Measurements from ENCODE around the gene FHAD1. TPM values are rescaled to one million over a fixed set of nuclear protein-coding genes. Genes with fewer than 3 reads are reported as not detected.

The FHAD1 gene
- total and polyA plus RNA-seq, 9 of the 15 experiments (the other 6 are each of a cell fraction or from before 2014, with no cell fraction given): 0.32 to 2.1 (median 1.5) TPM; not detected in 1

DNA sequence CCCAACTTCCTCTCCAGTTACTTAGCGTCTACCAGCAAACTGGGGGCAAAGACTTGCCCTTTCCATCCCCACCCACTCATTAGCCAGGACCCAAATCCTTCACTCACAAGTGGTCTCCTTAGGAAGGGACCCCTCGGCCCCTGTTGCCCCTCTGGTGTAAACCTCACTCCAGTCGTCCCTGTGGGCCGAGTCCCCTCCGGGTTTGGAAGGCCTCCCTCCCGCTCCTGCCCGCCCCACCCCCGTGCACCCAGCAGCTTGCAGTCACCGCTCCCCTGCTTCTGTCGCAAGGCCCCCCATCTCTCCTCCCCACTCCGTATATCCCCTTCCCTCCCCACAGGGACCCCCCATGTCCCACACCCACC is 163.8 kb downstream of the FHAD1 start:
- BruUV-seq (replicated peaks): no TSS peak
- H3K36me3 ChIP-seq (ENCODE audit: control insufficient read depth, insufficient read depth, low read length): peaks cover 31% of the 10 kb centered on the region
- DNase-seq (ENCODE audit: extremely low read depth in 1 of 4, low spot score in 3 of 4) (no peak), ATAC-seq (no peak), FAIRE-seq (no peak)
- H3K4me1 ChIP-seq (replicated peaks in 1 of 2; ENCODE audit: control insufficient read depth in 2 of 2, insufficient read depth in 2 of 2, low read length in 2 of 2): peaks cover 25 to 50% of the 10 kb centered on the region in 2 experiments
- in situ Hi-C loops (cut with MboI) (no loop called here), intact Hi-C loops (cut with micrococcal nuclease) (no loop called here)
- H3K27me3 ChIP-seq (ENCODE audit: control insufficient read depth in 2 of 2, insufficient read depth in 2 of 2, low read length in 2 of 2): peaks cover 3 to 6% of the 10 kb centered on the region in 2 experiments; a peak in 4 of 5 replicates
- CTCF ChIA-PET (ENCODE audit: low intra/inter-chr PET ratio): no interaction called here
- TF ChIP-seq ZNF561 (CRISPR knock-in tag; conservative IDR thresholded peaks at IDR 0.05) (no peak), EGR1 (conservative IDR thresholded peaks at IDR 0.05) (peak; percentile 38), RBFOX2 (IDR thresholded peaks at IDR 0.05; ENCODE audit: low read depth, low read length) (peak; percentile 26; the same call in 1 of the 2 replicates), TARDBP (IDR thresholded peaks at IDR 0.05) (no peak), TCF3 (CRISPR knock-in tag; IDR thresholded peaks at IDR 0.05) (no peak), ELF1 (tag; IDR thresholded peaks at IDR 0.05) (no peak)
- H3K9ac ChIP-seq (ENCODE audit: insufficient read depth in 1 of 2, low read depth in 2 of 2, low read length in 2 of 2): peak overlapping the region; percentile 64 to 95; a peak in 3 of 4 replicates
- H3K4me3 ChIP-seq: peak overlapping the region; percentile 87
- peak overlapping the region; percentile 74; the same call in 1 of the 3 replicates for H3K27ac ChIP-seq (ENCODE audit: extremely low read depth, low read depth, low read length)
- H3K79me2 ChIP-seq (ENCODE audit: control insufficient read depth, insufficient read depth, low read length): peaks cover 29% of the 10 kb centered on the region
- no peaks in the 10 kb centered on the region for H3K9me1 ChIP-seq (ENCODE audit: control insufficient read depth, insufficient read depth, low read length)
- peak overlapping the region; percentile 82 for H3K4me2 ChIP-seq (ENCODE audit: insufficient read depth, low read length)
- H3K9me3 ChIP-seq (replicated peaks; ENCODE audit: control insufficient read depth, insufficient read depth, low read depth, low read length): no peaks in the 10 kb centered on the region
- peaks cover 11% of the 10 kb centered on the region for H4K20me1 ChIP-seq (replicated peaks; ENCODE audit: control insufficient read depth, insufficient read depth, low read length)
- H2AFZ ChIP-seq (ENCODE audit: low read depth, low read length): no peak overlapping the region
- 36% methylated on average over 3 of the region's 11 CpGs for WGBS (ENCODE audit: insufficient coverage, low coverage, missing lambda C conversion rate)
- POLR2A ChIA-PET: no interaction called here

DNA sequence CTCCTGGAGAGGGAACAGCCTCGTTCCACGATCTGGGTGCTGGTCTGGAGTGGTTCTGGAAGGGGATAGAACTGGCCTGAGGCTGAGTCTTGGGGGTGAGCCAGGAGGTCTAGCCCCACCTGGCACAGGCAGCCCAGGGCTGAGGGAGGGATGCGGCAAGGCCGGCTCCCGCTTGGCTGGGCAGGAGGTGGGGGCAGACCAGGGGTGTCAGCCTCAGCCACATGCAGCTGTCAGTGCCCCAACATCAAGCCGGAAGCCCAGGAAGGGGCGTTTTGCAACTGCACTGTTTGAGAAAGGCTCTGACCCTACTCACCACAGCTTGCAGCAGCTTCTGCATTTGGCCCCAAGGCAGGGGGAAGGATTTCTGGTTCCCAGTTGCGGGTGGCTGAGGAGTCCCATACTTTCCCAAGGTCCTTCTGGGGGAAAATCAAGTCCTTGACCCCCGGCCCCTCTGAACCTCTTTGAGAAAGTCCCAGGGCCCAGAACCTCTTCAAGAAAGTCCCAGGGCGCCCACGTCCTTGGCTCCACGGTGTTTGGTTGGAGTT is 164.6 kb downstream of the FHAD1 start:
- no peak overlapping the region; the same call in 1 of the 2 replicates for H3K4me3 ChIP-seq
- no peak for TF ChIP-seq ZNF780A (CRISPR knock-in tag; IDR thresholded peaks at IDR 0.05)
- TF ChIP-seq, protein P1, sequence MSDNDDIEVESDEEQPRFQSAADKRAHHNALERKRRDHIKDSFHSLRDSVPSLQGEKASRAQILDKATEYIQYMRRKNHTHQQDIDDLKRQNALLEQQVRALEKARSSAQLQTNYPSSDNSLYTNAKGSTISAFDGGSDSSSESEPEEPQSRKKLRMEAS (CRISPR knock-in tag; IDR thresholded peaks at IDR 0.05): peak; percentile 15; the same call in 1 of the 2 replicates
- 0 out of 2 replicates have a peak, but pooled peaks have one; percentile 27 for TF ChIP-seq CEBPG (CRISPR knock-in tag; IDR thresholded peaks at IDR 0.05)
- no peak for TF ChIP-seq CEBPG (tag; conservative IDR thresholded peaks at IDR 0.05 in 1 of 2, IDR thresholded peaks at IDR 0.05 in 1 of 2)
- TF ChIP-seq TSC22D4 (tag; IDR thresholded peaks at IDR 0.05): no peak
- TF ChIP-seq POLR2G (IDR thresholded peaks at IDR 0.05; ENCODE audit: low read depth, low read length): 0 out of 2 replicates have a peak, but pooled peaks have one; percentile 13
- peak; percentile 64 for TF ChIP-seq RBFOX2 (IDR thresholded peaks at IDR 0.05; ENCODE audit: low read depth, low read length)
- BruUV-seq (replicated peaks): no TSS peak
- no peak for DNase-seq (ENCODE audit: extremely low read depth in 1 of 4, low spot score in 3 of 4)
- H3K4me1 ChIP-seq (replicated peaks in 1 of 2; ENCODE audit: control insufficient read depth in 2 of 2, insufficient read depth in 2 of 2, low read length in 2 of 2): peaks cover 33 to 58% of the 10 kb centered on the region in 2 experiments
- H3K36me3 ChIP-seq (ENCODE audit: control insufficient read depth, insufficient read depth, low read length): peaks cover 31% of the 10 kb centered on the region
- CTCF ChIA-PET (ENCODE audit: low intra/inter-chr PET ratio): no interaction called here
- no peak overlapping the region for H3K27ac ChIP-seq (ENCODE audit: extremely low read depth, low read depth, low read length)
- no peaks in the 10 kb centered on the region for H3K9me1 ChIP-seq (ENCODE audit: control insufficient read depth, insufficient read depth, low read length)
- no peaks in the 10 kb centered on the region for H3K9me3 ChIP-seq (replicated peaks; ENCODE audit: control insufficient read depth, insufficient read depth, low read depth, low read length)
- H3K79me2 ChIP-seq (ENCODE audit: control insufficient read depth, insufficient read depth, low read length): peaks cover 29% of the 10 kb centered on the region
- peaks cover 19% of the 10 kb centered on the region for H4K20me1 ChIP-seq (replicated peaks; ENCODE audit: control insufficient read depth, insufficient read depth, low read length)
- no peak for FAIRE-seq
- intact Hi-C loops (cut with micrococcal nuclease) (no loop called here), in situ Hi-C loops (cut with MboI) (no loop called here)
- H2AFZ ChIP-seq (ENCODE audit: low read depth, low read length): no peak overlapping the region
- no peak for ATAC-seq
- peak overlapping the region; percentile 14; the same call in 1 of the 2 replicates for H3K4me2 ChIP-seq (ENCODE audit: insufficient read depth, low read length)
- peaks cover 3 to 4% of the 10 kb centered on the region in 2 experiments; a peak in 4 of 5 replicates for H3K27me3 ChIP-seq (ENCODE audit: control insufficient read depth in 2 of 2, insufficient read depth in 2 of 2, low read length in 2 of 2)
- peak overlapping the region in 1 of 2 experiments; percentile 66; a peak in 2 of 4 replicates for H3K9ac ChIP-seq (ENCODE audit: insufficient read depth in 1 of 2, low read depth in 2 of 2, low read length in 2 of 2)
- POLR2A ChIA-PET: interaction anchor here (1.1 kb wide), 1 partner anchor 15 kb away, joined by 3 read pairs; no protein-coding TSS in a partner anchor
- WGBS (ENCODE audit: insufficient coverage, low coverage, missing lambda C conversion rate): 62% methylated on average over 12 of the region's 12 CpGs

All from K562 (cell line).